HAP-1 (cell line): Measurements from ENCODE around the gene AGBL4.

Experiments
- DNase-seq, 2 experiments: peaks; one replicate each; pipeline ENCODE4 v3.0.0-alpha.2; 2016 to 2020; ENCODE audit warnings: low spot score in 2 of 2
- H3K27me3 ChIP-seq: fragments of 250-450 bp; sonication (Bioruptor Pico); 2 replicates; pipeline ENCODE4 v1.5.1; 2020; ENCODE audit warnings: low read depth, mild to moderate bottlenecking, moderate library complexity
- H3K36me3 ChIP-seq: fragments of 250-450 bp; sonication (Bioruptor Pico); replicated peaks from 2 replicates; pipeline ENCODE4 v1.5.1; 2020; ENCODE audit warnings: mild to moderate bottlenecking
- H3K4me1 ChIP-seq: fragments of 250-450 bp; sonication (Bioruptor Pico); 2 replicates; pipeline ENCODE4 v1.5.1; 2020; ENCODE audit warnings: mild to moderate bottlenecking
- H3K4me3 ChIP-seq: fragments of 250-450 bp; sonication (Bioruptor Pico); 2 replicates; pipeline ENCODE4 v1.5.1; 2020; ENCODE audit warnings: mild to moderate bottlenecking, moderate library complexity
- H3K9me3 ChIP-seq: fragments of 250-450 bp; sonication (Bioruptor Pico); 2 replicates; pipeline ENCODE4 v1.5.1; 2020; ENCODE audit warnings: mild to moderate bottlenecking, moderate library complexity
- in situ Hi-C: fragments of 300-500 bp; cut with MboI; formaldehyde crosslinking; loops from 3 replicates; pipeline ENCODE4 v1.14.3; 2020; ENCODE audit warnings: low sequenced_read_pairs, inconsistent platforms, mixed read lengths

The AGBL4 gene

DNA sequence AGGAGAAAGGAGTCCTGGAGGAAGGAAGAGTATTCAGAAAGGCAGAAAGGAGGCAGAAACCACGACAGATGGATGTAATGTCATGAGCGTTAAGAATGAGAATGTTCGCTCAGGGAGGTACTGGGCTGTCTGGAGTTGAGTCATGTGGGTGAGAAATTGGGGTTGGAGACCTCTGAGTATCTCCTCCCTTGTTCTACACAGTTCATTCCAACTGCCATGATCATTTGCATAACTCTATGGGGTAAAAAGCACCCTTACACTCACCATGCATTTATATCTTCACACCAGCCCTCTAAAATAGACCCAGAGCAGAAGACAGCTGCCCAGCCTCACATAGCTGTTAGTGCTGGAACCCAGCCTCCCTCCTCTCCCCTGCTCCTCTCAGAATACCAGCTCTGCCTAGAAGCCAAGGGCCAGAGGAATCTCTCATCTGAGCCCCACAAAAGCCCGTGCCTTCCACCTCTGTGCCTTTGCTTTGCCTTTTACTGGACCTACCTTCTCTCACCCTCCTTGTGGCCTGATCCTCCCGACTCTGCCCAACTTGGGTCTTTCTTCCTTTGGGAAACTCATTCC lies 1332.2 kb downstream of the AGBL4 start:
- H3K9me3 ChIP-seq: no peaks in the 10 kb centered on the region
- no peaks in the 10 kb centered on the region for H3K4me1 ChIP-seq
- in situ Hi-C loops: no loop called here
- H3K4me3 ChIP-seq: no peak overlapping the region
- DNase-seq: no peak
- H3K36me3 ChIP-seq: no peaks in the 10 kb centered on the region
- peaks cover 10% of the 10 kb centered on the region for H3K27me3 ChIP-seq

DNA sequence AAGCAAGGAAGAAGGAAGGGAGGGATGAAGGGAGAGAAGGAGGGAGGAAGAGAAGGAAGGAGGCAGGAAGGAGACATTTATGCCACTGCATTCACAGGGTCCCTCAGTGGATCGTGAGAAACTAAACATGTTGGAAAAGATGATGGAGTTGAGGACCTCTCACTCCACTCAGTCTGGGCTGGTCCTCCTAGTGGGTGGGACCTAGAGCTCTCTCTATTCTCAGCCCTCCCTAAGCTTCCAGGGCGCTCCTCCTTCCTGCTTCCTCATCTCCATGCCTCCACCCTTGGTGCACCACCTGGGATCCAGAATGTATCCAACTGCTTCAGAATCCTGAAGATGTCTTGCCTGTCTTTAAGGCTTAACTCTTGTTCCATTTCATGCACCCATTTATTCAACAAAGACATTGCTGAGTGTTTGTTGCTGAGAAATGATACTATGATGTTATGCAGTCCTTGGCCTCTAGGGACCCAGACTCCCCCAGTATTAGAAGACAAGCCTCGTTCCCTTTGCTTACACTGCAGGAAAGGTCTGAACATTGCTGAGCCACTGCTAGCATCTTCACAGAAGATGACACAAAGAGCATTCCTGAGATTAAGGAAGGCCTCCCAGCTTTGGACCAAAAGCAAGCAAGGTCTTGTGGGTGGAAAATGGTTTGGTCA lies 1335.5 kb downstream of the AGBL4 start:
- H3K36me3 ChIP-seq: no peaks in the 10 kb centered on the region
- H3K27me3 ChIP-seq: peaks cover 7% of the 10 kb centered on the region
- no peaks in the 10 kb centered on the region for H3K9me3 ChIP-seq
- no peak overlapping the region for H3K4me3 ChIP-seq
- H3K4me1 ChIP-seq: no peaks in the 10 kb centered on the region
- in situ Hi-C loops: no loop called here
- DNase-seq: no peak

DNA sequence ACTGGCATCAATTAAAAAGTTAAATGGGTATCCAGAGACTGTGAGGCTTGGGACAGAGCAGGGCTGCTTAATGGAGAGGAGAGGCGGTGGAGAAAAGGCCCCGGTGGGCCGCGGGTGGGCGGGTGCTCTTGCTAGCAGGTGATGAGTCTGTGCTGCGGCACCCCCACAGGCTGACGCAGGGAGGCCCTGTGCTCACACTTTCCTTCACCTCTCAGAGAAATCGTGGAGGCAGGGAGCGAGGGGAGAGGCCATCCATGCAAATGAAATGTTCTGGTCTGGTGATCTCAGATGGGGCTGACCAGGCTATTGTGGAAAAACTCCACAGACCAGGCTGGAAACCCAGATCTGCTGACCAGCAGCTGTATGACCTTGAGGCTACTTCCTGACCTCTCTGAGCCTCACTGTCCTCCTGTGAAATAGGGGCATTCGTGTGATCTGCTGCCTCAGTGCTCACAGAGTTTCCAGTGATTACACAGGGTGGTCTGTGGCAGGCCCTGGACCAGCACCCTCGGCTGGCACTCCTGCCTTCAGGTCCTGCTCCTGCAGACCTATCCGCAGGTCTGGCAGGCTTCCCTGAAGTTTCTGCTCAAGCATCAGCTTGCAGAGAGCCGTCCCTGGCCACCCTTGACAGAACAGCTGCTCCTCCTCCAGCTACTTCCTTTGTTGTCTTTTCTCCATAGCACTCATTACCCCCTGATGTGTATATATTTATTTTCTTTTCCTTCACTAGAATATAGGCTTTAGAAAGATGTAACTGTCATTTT lies 1336.3 kb downstream of the AGBL4 start:
- Histone ChIP-seq H3K9me3 (no peaks in the 10 kb centered on the region), H3K4me1 (no peaks in the 10 kb centered on the region), H3K36me3 (no peaks in the 10 kb centered on the region), H3K27me3 (peaks cover 1% of the 10 kb centered on the region), H3K4me3 (no peak overlapping the region)
- DNase-seq: no peak
- in situ Hi-C loops: no loop called here

DNA sequence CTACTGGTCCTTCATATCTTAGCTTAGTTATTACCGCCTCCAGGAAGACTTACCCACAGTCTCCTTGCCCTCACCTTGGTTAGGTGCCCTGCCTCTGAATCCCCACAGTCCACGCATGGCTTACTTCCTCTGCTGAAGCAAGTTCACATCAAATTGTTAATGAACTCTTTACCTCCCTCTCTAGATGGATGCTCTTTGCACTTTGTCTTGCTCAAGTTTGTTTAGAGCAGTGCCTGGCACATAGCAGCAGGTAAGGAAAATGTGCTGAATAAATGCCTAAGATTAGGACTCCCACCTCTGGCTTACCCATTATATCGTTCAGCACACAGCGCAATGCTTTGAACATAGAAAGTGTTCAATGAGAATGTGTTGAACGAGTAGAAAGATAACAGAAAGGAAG lies 1337.6 kb downstream of the AGBL4 start:
- H3K4me3 ChIP-seq: no peak overlapping the region
- H3K9me3 ChIP-seq: no peaks in the 10 kb centered on the region
- no peaks in the 10 kb centered on the region for H3K4me1 ChIP-seq
- H3K27me3 ChIP-seq: no peaks in the 10 kb centered on the region
- in situ Hi-C loops: no loop called here
- H3K36me3 ChIP-seq: no peaks in the 10 kb centered on the region
- DNase-seq: no peak

DNA sequence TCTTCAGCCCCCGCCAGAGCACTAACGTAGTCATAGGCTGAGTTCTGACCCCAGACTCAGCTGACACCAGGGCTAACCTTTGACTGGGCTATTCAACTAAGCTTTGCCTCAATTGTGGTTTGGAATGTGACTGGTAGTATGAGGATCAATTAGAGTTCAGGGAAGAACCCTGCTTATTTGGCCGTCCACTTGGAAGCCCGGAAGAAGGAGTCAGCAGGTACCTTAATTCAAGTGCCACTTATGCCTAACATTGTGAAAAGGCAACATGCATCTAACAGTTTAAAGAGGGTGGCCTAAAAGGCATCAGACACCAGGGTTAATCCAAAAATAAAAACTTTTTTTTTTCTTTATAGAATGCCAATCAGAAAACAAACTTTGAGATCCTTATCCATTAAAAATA lies 1339.4 kb downstream of the AGBL4 start:
- no peaks in the 10 kb centered on the region for H3K27me3 ChIP-seq
- in situ Hi-C loops: no loop called here
- no peaks in the 10 kb centered on the region for H3K9me3 ChIP-seq
- no peaks in the 10 kb centered on the region for H3K36me3 ChIP-seq
- no peaks in the 10 kb centered on the region for H3K4me1 ChIP-seq
- no peak for DNase-seq
- H3K4me3 ChIP-seq: no peak overlapping the region

DNA sequence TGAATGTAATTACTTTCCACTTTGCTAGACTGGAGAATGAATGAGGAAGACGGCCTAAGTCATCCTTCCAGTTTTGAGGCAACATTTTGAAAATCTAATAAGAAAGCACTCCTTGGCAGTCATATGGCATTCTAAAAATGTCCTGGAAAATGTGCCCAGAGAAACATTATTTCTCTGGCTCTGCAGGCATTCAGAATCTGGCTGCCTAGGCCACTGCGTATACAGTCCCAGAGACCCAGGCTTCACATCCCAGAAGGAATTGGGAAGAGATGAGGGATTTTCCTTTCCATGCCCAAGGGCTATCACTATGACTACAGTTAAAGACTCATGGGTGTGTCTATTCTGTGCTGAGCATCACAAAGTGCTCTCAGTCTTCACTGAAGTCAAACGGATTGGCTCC lies 1339.9 kb downstream of the AGBL4 start:
- DNase-seq: no peak
- Histone ChIP-seq H3K4me3 (no peak overlapping the region), H3K4me1 (no peaks in the 10 kb centered on the region), H3K36me3 (no peaks in the 10 kb centered on the region), H3K9me3 (no peaks in the 10 kb centered on the region), H3K27me3 (no peaks in the 10 kb centered on the region)
- in situ Hi-C loops: no loop called here

DNA sequence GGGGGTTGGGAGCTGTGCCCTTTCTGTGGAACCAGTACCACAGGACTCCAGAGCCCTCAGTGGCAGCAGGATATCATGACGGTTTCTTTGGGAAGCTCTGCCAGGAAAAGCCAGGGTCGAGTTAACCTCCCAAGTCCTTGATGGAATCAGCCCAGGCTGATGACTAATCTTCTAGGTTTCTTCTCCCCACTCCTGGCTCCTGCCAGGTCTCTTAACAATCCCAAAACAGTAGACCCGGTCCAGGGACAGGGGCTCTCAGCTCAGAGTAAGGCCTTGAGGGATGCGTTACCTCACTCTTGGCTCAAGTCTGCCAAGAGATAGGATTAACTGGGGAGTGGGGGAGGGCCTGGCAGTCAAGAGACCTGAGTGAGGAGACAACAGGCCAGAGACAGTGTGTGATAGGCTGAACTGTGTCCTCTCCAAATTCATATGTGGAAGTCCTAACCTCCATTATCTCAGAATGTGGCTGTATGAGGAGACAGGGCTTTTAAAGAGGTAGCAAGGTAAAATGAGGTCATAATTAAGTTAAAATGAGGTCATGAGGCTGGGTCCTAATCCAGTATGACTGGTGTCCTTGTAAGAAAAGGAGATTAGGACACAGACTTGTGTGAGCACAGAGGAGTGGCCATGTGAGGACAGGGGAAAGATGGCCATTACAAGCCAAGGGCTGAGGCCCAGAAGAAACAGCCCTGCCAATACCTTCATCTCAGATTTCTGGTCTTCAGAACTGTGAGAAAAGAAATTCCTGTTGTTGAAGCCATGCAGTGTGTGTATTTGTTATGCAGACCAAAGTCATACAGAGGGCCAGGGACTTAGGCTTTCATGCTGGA lies 1342.1 kb downstream of the AGBL4 start:
- Histone ChIP-seq H3K36me3 (no peaks in the 10 kb centered on the region), H3K4me1 (no peaks in the 10 kb centered on the region), H3K27me3 (no peaks in the 10 kb centered on the region), H3K4me3 (no peak overlapping the region), H3K9me3 (no peaks in the 10 kb centered on the region)
- in situ Hi-C loops: no loop called here
- no peak for DNase-seq

DNA sequence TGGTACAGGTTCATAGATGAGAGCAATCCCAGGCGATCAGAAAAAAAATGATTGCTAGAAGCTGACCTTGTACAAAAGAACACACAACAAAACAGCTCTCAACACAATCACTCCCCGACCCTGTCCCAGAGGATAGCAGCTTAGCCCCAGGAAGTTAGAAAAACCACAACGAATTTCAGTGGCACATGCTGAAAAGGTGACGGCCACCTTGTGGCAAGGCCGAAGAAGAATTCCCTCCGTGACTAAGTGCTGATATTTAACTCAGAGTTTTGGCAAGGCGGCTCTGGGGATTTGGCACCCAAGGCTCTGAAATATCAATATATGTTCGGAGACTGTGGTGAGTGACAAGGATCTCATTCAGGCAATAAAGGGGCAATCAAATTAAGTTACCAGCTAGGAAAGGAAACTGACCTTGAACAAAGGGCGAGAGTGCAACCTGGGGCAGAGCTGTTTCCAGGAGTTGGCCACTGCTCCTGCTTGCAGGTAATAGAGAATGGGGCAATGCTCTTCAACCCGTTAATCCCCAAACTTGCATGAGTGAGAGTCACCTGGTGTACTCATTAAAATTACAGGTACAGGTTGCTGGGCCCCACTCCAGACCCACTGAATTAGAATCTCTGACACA lies 1343.2 kb downstream of the AGBL4 start:
- Histone ChIP-seq H3K36me3 (no peaks in the 10 kb centered on the region), H3K4me1 (no peaks in the 10 kb centered on the region), H3K9me3 (no peaks in the 10 kb centered on the region), H3K4me3 (no peak overlapping the region), H3K27me3 (no peaks in the 10 kb centered on the region)
- in situ Hi-C loops: no loop called here
- DNase-seq: peak in 1 of 2 experiments; percentile 9

DNA sequence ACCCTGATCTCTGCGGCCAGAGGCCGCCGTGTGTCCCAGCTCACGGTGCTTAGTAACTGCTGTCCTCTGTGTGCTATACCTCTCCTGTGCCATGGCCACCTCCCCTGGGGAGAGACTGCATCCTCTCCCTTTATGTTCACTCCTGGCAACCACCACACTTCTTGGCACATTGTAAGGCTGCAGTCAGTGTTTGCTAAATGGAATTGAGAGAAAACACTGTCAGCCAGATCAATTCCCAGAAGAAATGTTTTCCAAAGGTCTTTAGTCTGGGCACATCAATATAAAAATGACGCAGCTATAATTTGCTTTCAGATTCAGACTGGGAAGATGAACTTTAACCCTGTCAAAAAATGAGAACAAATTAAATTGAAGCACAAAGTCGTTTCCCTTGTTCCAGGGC lies 1343.9 kb downstream of the AGBL4 start:
- H3K36me3 ChIP-seq: no peaks in the 10 kb centered on the region
- DNase-seq: no peak
- in situ Hi-C loops: no loop called here
- H3K27me3 ChIP-seq: no peaks in the 10 kb centered on the region
- H3K4me1 ChIP-seq: no peaks in the 10 kb centered on the region
- no peaks in the 10 kb centered on the region for H3K9me3 ChIP-seq
- H3K4me3 ChIP-seq: no peak overlapping the region

DNA sequence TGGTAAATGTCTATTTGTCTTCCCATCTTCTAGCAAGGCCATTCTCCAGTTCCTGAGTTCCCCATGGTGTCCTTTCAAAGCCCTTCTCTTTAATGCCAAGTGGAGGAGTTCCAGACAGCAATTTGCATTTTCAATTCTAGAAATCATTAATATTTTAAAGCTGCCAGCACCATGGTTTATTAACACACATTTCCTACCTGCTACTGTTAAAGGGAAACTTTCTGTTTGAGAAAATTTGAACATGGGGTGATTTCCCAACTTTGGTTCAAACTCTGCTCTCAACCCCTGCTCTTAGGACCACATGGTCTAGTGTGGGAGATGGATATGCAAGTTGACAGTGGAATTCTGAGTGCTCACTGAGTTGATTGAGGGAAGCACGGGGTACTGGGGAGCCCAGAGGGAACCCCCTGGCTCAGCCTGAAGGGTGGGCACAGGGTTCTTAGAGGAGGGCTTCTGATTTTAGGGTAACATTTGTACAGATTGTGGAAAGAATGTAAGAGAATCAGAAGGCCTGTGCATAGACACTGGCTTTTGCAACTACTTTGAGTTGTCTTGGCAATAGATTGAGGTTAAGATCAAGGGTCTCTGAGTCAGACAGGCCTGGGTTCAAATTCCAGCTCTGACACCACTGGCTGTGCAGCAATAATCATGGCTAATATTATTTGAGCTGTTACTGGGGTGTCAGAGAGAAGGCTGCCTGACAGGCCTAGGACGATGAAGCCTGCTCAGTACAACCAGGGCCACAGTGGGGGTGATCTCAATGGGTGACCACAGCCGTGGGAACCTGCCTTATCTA lies 1344.8 kb downstream of the AGBL4 start:
- in situ Hi-C loops: no loop called here
- Histone ChIP-seq H3K9me3 (no peaks in the 10 kb centered on the region), H3K27me3 (no peaks in the 10 kb centered on the region), H3K4me3 (no peak overlapping the region), H3K4me1 (no peaks in the 10 kb centered on the region), H3K36me3 (no peaks in the 10 kb centered on the region)
- no peak for DNase-seq

DNA sequence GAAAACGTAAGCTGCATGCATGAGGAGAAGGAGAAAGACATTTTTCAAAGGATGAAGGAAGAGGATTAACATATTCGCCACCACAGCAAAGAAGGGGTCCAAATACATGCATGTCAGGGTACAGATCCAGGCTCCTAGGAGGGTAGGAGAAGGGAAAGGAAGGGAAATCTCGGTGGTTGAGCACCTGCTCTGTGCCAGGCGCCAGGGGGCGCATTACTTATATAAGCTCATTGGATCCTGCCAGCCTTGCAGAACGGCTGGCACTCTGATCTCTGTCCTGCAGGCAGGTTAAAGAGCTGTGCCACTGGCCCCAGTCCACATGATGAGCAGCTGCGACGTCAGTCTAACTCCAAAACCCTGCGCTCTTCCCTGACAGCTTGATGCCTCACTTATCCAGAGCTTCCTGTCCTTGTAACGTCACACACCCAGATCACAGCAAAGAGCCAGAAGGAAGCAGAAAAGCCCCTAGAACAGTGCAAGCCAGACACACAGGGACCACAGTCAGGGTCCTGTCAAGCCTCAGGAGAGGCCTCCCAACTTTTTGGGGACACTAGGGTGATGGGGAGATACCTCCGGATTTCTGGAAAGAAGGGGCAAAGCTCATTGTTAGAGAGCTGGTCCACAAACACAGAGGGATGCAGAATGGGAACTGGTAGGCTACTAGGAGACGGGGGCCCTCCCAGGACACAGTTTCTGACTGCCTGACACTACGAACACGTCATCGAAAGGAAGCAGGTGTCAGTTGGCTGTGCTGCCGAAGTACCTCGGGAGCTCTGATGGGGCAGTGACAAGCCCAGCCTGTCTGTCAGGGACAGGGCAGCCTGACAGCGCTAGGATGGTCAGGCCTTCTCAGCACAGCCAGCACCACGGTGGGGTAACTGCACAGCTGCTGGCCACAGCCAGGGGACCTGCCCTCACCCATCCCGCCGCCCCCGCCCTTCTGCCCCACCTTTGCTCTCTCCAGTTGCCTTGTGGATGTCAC lies 1346.2 kb downstream of the AGBL4 start:
- in situ Hi-C loops: no loop called here
- DNase-seq: peak; percentile 56 to 78
- no peaks in the 10 kb centered on the region for H3K27me3 ChIP-seq
- no peaks in the 10 kb centered on the region for H3K36me3 ChIP-seq
- no peaks in the 10 kb centered on the region for H3K4me1 ChIP-seq
- no peaks in the 10 kb centered on the region for H3K9me3 ChIP-seq
- no peak overlapping the region for H3K4me3 ChIP-seq

DNA sequence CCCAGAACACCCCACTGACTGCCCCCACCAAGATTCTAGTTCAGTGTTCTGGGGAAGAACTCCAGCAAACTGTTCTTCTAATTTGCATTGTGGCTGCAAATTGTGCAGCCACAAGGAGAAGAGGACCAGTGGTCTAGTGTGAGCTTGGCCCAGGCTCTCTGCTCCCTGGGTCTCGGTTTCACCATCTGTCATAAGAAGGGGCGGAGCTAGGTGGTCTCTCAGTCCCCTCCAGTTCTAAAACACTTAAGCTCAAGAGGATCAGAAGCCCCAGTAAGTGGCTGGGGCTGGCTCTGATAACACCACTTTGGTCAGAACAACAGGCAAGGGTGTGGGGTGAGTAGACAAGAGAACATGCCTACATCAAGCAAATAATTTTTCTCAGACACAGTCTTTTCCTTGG lies 1346.9 kb downstream of the AGBL4 start:
- Histone ChIP-seq H3K36me3 (no peaks in the 10 kb centered on the region), H3K4me3 (no peak overlapping the region), H3K9me3 (no peaks in the 10 kb centered on the region), H3K27me3 (no peaks in the 10 kb centered on the region), H3K4me1 (no peaks in the 10 kb centered on the region)
- in situ Hi-C loops: no loop called here
- no peak for DNase-seq
